ENCODE results near the gene OR51I2.

Gene OR51I2, protein sequence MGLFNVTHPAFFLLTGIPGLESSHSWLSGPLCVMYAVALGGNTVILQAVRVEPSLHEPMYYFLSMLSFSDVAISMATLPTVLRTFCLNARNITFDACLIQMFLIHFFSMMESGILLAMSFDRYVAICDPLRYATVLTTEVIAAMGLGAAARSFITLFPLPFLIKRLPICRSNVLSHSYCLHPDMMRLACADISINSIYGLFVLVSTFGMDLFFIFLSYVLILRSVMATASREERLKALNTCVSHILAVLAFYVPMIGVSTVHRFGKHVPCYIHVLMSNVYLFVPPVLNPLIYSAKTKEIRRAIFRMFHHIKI

GRCh38 chr11:5449023-5449422 is at the start of gene OR51I2:
Gene OR51I2, plus strand, starts transcription at chr11:5449323. Its CDS starts 4,166 bp downstream, at chr11:5453489.
- DNase-seq (ENCODE audit: low read depth) = no peak

DNA sequence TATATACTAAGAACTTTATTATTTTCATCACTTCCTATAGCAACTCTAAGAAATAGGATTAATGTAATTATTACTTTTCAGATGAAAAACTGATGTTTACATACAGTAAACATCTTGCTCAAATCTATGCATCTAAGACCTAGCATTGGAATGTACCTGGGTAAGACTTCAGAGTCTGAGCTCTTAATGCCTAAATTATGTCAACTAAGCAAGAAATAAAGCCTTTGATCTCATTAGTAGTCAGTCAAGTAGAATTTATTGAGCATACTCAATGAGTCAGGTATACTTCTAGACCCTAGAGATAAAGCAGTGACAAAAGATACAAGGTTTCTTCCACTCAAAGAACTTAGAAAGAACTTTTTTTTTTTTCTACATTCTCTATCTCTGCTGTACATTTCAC is 44.0 kb upstream of the OR51I2 start:
- no peak for DNase-seq (ENCODE audit: low read depth)

GRCh38 chr11:5420993-5421392 is 28.1 kb upstream of the OR51I2 start:
- DNase-seq (ENCODE audit: low read depth) = no peak

GRCh38 chr11:5421811-5422210 is 27.3 kb upstream of the OR51I2 start, which contains the start of gene OR51Q1:
Gene OR51Q1, plus strand, starts transcription at chr11:5422111. Its CDS starts 90 bp downstream, at chr11:5422201.
- no peak for DNase-seq (ENCODE audit: low read depth)

DNA sequence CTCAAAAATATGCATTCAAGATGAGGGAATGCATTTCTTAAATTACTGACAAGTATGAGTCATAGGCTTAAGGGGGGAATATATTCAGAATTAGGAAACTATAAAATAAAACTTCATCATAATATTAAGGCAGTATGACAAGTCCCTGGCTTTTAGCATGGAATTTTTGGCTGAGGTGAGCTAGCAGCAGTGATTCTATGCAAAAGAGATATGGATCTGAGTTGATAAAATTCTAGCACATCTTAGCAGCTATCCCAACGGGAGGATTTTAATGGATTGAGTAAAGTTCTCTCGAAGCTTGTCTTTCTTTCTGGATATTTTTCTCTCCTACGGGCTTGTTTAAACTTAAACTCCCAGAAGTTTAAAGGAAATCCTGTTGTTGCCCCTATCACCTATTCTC is 26.0 kb upstream of the OR51I2 start:
- DNase-seq (ENCODE audit: low read depth) = no peak

GRCh38 chr11:5441414-5441813 is 7.7 kb upstream of the OR51I2 start, which contains the start of gene OR51I1:
Gene OR51I1, minus strand, starts transcription at chr11:5441514. Its CDS starts 0 bp downstream, at chr11:5441514.
- no peak for DNase-seq (ENCODE audit: low read depth)

DNA sequence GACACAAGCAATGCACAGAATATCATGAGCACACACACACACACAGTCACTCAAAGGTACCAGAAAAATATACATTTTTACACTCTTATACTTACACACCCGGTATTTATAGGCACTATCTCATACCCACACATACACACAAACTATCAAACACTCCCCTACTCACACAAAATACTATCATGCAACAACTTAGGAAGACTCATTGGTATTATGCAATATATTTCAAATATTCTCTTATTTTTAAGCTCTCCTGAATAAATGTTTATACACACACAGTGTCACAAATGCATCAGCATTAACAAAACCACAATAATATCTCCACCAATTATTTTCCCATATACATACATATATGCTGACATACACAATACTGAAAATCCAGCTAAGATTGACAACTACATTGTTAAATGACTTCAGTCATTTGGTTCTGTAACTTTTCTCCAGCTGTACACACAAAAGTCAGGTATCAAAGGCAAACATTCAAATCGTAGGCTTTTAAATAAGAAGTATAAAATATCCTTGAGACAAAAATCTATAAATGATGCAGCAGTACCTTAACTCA is 5.2 kb upstream of the OR51I2 start:
- no peak for DNase-seq (ENCODE audit: low read depth)

DNA sequence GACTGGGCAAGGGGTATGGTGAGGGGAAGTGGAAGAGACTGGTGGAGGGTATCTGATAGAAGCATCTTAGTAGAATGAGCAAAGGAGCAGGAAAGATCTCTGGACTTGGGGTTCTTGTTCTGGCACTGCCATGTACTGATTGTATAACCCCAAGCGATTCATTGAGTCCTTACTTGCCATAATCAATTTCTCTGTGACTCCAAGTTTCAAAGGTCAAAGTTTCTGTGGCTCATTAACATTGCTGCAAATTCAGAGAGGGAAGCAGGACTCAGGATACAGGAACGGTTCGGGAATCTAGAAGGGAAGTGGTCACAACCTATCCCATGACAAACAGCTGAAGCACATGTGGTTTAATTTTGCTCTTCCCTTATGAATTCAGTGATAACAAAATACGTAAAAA is 309 bp downstream of the OR51I2 start:
- no peak for DNase-seq (ENCODE audit: low read depth)

DNA sequence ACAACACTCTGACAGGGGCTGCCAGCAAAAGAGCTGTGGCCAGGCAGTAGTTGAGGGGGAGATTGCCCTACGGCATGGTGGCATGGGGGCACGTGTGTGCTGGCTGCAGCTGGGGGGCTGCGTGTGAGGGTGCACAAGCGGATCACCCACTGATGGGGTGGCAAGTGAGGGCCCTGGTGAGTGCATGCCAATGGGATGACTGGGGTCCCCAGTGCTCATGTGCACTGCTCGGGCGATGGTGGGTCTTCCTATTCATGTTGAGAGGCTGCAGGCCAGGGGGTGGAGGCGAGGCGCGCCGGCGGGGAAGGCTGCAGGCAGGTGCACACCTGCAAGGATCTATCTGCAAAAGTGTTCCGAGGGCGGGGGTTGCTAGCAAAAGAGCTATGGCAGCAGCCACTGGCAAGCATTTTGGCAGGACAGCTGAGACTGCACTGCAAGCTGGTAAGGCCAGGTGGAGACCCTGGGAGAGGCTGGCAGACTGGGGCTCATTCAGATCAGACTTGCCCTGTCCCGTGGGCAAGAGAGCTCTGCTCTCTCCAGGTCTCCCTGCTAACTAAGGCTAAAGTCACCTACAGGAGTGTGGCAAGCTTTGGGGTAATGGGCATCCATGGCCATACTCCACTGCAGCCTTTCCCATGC is 12.0 kb downstream of the OR51I2 start:
- DNase-seq (ENCODE audit: low read depth) = no peak

DNA sequence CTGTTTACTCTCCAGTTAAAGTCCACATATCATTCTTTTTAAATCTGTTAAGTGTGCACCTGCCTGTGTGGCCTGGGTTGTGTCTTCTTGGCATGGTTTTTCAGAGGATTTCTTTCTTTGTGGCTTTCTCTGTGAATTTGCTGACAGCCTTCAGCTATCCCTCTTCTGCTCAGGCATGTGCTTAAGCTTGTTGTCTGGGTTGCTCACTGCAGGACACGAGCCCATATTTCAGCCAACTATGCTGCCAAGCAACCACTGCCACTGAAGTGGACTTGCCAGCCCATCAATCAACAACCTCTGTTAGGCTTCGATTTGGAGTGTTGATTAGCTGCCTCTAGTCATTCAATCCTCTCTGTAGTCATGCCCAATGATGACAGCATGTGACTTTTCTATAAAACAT is 18.4 kb downstream of the OR51I2 start:
- DNase-seq (ENCODE audit: low read depth) = no peak

- DNase-seq (ENCODE audit: low read depth) = no peak
These were observed 24.8 kb downstream of the OR51I2 start for GRCh38 chr11:5473921-5474320.

DNA sequence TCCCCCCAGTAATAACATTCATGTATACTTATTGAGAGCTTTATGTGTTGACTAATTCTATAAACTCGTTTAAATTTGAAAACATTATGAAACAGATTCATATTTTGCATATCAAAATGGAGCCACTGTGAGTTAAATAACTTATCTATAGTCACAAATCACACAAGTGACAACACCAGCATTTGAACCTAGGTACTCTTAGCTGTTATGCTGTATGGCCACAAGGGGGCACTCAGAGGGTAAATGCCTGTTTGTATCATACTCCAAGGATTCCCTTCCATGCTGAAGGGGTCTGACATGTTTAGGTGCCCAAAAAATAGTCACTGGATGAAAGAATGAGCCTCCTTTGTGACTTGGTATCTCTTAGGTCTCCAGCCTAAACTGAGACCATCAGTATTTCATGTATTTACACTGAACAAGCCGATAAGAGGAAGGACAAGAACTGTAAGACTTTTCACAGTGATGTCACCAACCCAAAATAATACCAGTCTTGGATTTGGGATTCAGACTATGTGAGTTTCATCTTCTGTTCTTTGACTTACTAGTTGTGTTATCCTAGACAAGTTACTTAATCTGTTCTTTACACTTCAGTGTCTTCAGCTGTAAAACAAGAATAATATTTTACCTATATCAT is 27.2 kb downstream of the OR51I2 start:
- DNase-seq (ENCODE audit: low read depth) = peak; percentile 7

DNA sequence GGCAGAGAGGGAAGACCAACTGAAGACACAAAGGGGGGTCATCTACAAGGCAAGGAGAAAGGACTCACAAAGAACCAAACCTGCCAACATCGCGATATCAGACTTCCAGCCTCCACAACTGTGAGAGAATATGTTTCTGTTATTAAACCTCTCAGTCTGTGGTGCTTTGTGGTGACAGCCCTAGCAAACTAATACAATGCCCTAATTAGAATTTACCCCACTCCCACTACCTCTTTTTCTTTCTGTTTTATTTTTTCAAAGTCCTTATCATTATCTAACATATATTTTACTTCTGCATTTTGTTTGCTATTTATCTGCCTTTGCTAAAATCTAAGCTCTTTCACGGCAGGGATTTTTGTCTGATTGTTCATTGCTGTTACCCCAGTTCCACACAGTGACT is 36.9 kb downstream of the OR51I2 start:
- DNase-seq (ENCODE audit: low read depth) = no peak

DNA sequence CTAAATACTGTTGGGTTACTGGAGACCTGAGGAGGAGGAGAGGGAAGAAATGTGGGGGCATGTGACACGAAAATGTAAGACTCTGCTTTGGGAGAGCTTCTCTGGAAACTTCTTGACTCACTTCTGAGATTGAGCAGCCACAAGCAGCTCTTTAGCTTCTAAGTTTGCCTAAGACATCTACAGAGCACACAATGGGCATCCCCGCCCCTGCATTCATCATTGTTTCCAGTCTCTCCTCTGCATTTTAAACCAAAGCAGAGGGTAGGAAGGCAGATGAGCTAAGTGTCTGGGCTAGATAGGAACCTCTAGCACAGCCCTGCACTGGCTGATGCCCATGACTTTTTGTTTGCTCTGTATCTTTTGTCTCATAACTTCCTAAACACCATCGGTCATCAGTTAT is 37.3 kb downstream of the OR51I2 start:
- peak; percentile 8 for DNase-seq (ENCODE audit: low read depth)

GRCh38 chr11:5488385-5488784 is 39.3 kb downstream of the OR51I2 start, which contains the start of gene OR52D1:
Gene OR52D1, plus strand, starts transcription at chr11:5488685. Its CDS starts 22 bp downstream, at chr11:5488707.
- DNase-seq (ENCODE audit: low read depth) = no peak

- DNase-seq (ENCODE audit: low read depth) = no peak
These were observed 39.8 kb downstream of the OR51I2 start for GRCh38 chr11:5488798-5489399.

- no peak for DNase-seq (ENCODE audit: low read depth)
These were observed 40.6 kb downstream of the OR51I2 start for GRCh38 chr11:5489576-5490357.

DNA sequence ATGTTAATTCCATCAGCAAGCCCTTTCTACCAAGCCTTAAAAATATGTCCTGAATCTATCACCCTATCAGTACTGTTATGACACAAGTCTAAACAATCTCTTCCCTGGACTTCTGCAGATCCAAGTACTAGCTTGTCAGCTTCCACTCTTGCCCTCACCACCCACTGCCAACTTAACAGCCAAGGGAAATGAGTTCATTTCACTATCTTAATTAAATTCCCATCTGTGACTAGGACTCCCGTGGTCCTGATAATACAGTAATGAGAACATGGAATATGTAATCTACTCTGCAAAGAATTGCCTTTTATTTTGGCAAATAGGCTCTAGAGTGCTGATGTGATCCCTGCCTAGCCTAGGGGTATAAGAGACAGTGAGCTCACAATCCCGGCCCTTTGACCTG is 50.5 kb downstream of the OR51I2 start:
- no peak for DNase-seq (ENCODE audit: low read depth)

DNA sequence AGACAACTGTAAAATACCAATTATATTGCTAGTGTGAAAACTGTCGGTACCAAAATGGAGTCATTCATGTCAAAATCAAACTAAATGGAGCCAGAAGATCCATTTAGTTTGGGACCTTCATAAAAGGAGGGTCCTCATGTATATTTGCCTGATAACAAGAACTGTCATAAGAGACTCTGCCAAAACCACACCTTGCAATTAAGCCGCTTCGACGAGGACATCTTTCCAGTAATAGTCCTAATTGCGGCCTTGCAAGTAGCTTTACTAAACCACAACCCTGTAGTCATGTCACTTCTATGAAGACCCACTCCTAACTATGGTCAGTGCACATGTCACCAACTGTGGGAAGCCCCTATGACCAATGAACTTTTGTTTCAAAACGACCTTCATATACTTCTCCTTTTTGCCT is 51.3 kb downstream of the OR51I2 start:
- no peak for DNase-seq (ENCODE audit: low read depth)

DNA sequence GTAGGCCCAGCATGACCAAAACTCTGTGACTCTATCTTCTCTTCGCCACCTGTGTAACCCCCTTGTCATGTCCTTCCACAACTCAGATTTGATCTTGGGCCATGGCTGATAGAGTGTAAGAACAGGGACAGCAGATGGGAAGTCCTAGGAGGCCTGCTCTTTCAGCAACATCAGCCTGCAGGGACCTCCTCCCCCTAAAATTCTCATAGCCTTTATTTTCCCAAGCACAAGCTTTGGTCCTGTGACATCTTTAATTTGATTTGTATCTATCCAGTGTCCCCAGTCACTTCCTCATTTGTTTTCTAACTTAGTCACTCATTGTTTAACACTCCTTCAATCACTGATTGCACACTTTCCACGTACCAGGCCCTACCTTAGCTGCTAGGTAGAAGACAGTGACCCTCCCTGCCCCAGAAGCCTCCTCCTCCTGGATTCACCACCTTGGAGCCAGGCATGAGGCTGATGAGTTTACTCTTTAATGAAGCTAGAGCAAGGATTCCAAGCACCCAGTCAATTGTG is 55.3 kb downstream of the OR51I2 start:
- no peak for DNase-seq (ENCODE audit: low read depth)

GRCh38 chr11:5505363-5506048 is 56.4 kb downstream of the OR51I2 start:
- no peak for DNase-seq (ENCODE audit: low read depth)
